ENCODE data around the gene BRD7. TPM values are rescaled to one million over a fixed set of nuclear protein-coding genes. Genes with fewer than 3 reads are reported as not detected.

Gene BRD7
- total and polyA plus RNA-seq, 2 donors (not counting 1 experiment from before 2014, with no cell fraction given), result 29.8 to 64.5 TPM

DNA sequence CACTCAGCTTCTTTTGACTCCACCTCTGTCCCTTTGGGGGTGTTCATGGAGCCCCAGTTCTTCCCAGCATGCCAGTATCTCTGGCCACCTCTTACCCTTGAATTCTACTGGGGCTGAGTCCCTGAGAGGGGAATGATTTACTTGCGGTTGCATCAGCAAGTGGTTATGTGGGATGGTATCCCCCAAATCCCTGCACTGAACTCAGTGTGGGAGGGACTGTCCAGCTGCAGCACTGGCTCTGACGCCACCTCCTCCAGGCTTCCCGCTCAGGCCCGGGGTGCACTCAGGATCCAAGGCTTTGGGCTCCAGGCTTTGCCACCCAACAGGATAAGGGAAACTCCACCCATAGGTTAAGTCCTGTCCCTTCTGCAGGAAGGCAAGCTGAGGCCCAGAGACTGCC lies 21.1 kb upstream of the BRD7 start:
- Histone ChIP-seq H2AFZ (ENCODE audit: insufficient read depth, low read depth, low read length, poor library complexity, severe bottlenecking) (no peak overlapping the region), H3K36me3 (replicated peaks in 1 of 2; ENCODE audit: control extremely low read depth in 1 of 2, control insufficient read depth in 1 of 2, extremely low read depth in 1 of 2, insufficient read depth in 2 of 2, low read length in 1 of 2) (no peaks in the 10 kb centered on the region), H3K9me3 (ENCODE audit: control extremely low read depth in 1 of 3, control insufficient read depth in 2 of 3, insufficient read depth in 1 of 3, low read length in 2 of 3) (no peaks in the 10 kb centered on the region), H3K27ac (ENCODE audit: low read length in 2 of 2) (no peak overlapping the region), H3K9ac (ENCODE audit: low read length) (no peak overlapping the region), H3K4me2 (replicated peaks; ENCODE audit: low read depth, low read length, poor library complexity, severe bottlenecking) (no peak overlapping the region), H4K20me1 (ENCODE audit: control insufficient read depth, insufficient read depth, low read length, poor library complexity, severe bottlenecking) (no peaks in the 10 kb centered on the region), H3K79me2 (ENCODE audit: control insufficient read depth, insufficient read depth, low read length) (no peaks in the 10 kb centered on the region), H3K27me3 (replicated peaks in 1 of 4; ENCODE audit: control extremely low read depth in 1 of 4, control insufficient read depth in 3 of 4, insufficient read depth in 4 of 4, low read length in 3 of 4) (peaks cover 0 to 6% (median 0%) of the 10 kb centered on the region in 4 experiments), H3K4me3 (ENCODE audit: control extremely low read depth in 1 of 5, extremely low read depth in 1 of 5, insufficient read depth in 1 of 5, low read depth in 2 of 5, low read length in 4 of 5) (no peak overlapping the region), H3K4me1 (ENCODE audit: control insufficient read depth in 2 of 2, insufficient read depth in 2 of 2, low read length in 2 of 2) (no peaks in the 10 kb centered on the region)
- POLR2A ChIA-PET, result no interaction called here
- intact Hi-C loops (cut with micrococcal nuclease), result no loop called here
- DNase-seq (no peak), ATAC-seq (ENCODE audit: low read depth) (no peak)
- Mint-ChIP-seq H3K27me3 (peaks cover 11% of the 10 kb centered on the region), H3K4me1 (peaks cover 2% of the 10 kb centered on the region), H3K27ac (no peak overlapping the region), H3K9me3 (ENCODE audit: insufficient read depth) (no peaks in the 10 kb centered on the region), H3K4me3 (no peak overlapping the region)
- TF ChIP-seq, protein P1, sequence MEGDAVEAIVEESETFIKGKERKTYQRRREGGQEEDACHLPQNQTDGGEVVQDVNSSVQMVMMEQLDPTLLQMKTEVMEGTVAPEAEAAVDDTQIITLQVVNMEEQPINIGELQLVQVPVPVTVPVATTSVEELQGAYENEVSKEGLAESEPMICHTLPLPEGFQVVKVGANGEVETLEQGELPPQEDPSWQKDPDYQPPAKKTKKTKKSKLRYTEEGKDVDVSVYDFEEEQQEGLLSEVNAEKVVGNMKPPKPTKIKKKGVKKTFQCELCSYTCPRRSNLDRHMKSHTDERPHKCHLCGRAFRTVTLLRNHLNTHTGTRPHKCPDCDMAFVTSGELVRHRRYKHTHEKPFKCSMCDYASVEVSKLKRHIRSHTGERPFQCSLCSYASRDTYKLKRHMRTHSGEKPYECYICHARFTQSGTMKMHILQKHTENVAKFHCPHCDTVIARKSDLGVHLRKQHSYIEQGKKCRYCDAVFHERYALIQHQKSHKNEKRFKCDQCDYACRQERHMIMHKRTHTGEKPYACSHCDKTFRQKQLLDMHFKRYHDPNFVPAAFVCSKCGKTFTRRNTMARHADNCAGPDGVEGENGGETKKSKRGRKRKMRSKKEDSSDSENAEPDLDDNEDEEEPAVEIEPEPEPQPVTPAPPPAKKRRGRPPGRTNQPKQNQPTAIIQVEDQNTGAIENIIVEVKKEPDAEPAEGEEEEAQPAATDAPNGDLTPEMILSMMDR (IDR thresholded peaks at IDR 0.05), result no peak
- TF ChIP-seq EZH2 (IDR thresholded peaks at IDR 0.05; ENCODE audit: borderline replicate concordance, insufficient read depth, low read depth, low read length, poor library complexity, severe bottlenecking), result no peak
- CTCF ChIA-PET, result interaction anchor here (2.2 kb wide), 1 partner anchor 178 kb away, joined by 6 read pairs; no protein-coding TSS in a partner anchor
- 95% methylated on average over 3 of the region's 4 CpGs for WGBS (ENCODE audit: insufficient coverage)

DNA sequence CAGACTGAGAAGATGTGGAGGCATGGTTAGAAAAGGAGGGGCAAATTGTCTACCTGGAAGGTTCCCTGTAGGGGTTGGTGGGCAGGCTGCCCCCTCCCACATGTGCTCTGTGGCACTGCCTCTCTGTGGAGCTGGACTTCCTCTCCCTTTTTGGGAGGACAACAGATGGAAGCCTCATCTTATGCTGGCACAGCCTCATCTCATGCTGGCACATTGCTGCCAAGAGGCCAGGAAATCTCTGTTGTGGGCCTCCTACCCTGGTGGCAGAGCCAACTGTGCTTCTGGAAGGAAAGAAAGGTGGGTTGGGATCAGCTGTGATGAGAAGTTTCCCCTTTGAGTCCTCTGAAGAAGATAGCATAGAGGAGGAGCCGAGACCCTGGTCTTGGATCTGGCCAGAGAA lies 19.7 kb upstream of the BRD7 start:
- intact Hi-C loops (cut with micrococcal nuclease), result no loop called here
- no peaks in the 10 kb centered on the region for H3K9me3 Mint-ChIP-seq (ENCODE audit: insufficient read depth)
- H3K27me3 Mint-ChIP-seq, result peaks cover 11% of the 10 kb centered on the region
- no peaks in the 10 kb centered on the region for H3K79me2 ChIP-seq (ENCODE audit: control insufficient read depth, insufficient read depth, low read length)
- DNase-seq (no peak), ATAC-seq (ENCODE audit: low read depth) (no peak)
- H3K4me1 Mint-ChIP-seq, result peaks cover 2% of the 10 kb centered on the region
- no peaks in the 10 kb centered on the region for H4K20me1 ChIP-seq (ENCODE audit: control insufficient read depth, insufficient read depth, low read length, poor library complexity, severe bottlenecking)
- H2AFZ ChIP-seq (ENCODE audit: insufficient read depth, low read depth, low read length, poor library complexity, severe bottlenecking), result no peak overlapping the region
- no peak overlapping the region for H3K4me3 Mint-ChIP-seq
- H3K9me3 ChIP-seq (ENCODE audit: control extremely low read depth in 1 of 3, control insufficient read depth in 2 of 3, insufficient read depth in 1 of 3, low read length in 2 of 3), result no peaks in the 10 kb centered on the region
- CTCF ChIA-PET, result interaction anchor here (2.2 kb wide), 1 partner anchor 176 kb away, joined by 6 read pairs; no protein-coding TSS in a partner anchor
- H3K27me3 ChIP-seq (replicated peaks in 1 of 4; ENCODE audit: control extremely low read depth in 1 of 4, control insufficient read depth in 3 of 4, insufficient read depth in 4 of 4, low read length in 3 of 4), result peaks cover 0 to 9% (median 0%) of the 10 kb centered on the region in 4 experiments
- WGBS (ENCODE audit: insufficient coverage), result 67% methylated on average over 1 of the region's 1 CpG
- no peaks in the 10 kb centered on the region for H3K4me1 ChIP-seq (ENCODE audit: control insufficient read depth in 2 of 2, insufficient read depth in 2 of 2, low read length in 2 of 2)
- TF ChIP-seq EZH2 (IDR thresholded peaks at IDR 0.05; ENCODE audit: borderline replicate concordance, insufficient read depth, low read depth, low read length, poor library complexity, severe bottlenecking), result no peak
- TF ChIP-seq, protein P1 (IDR thresholded peaks at IDR 0.05), result no peak
- POLR2A ChIA-PET, result no interaction called here
- H3K9ac ChIP-seq (ENCODE audit: low read length), result no peak overlapping the region
- no peak overlapping the region for H3K27ac ChIP-seq (ENCODE audit: low read length in 2 of 2)
- H3K4me2 ChIP-seq (replicated peaks; ENCODE audit: low read depth, low read length, poor library complexity, severe bottlenecking), result no peak overlapping the region
- no peak overlapping the region for H3K27ac Mint-ChIP-seq
- no peak overlapping the region for H3K4me3 ChIP-seq (ENCODE audit: control extremely low read depth in 1 of 5, extremely low read depth in 1 of 5, insufficient read depth in 1 of 5, low read depth in 2 of 5, low read length in 4 of 5)
- H3K36me3 ChIP-seq (replicated peaks in 1 of 2; ENCODE audit: control extremely low read depth in 1 of 2, control insufficient read depth in 1 of 2, extremely low read depth in 1 of 2, insufficient read depth in 2 of 2, low read length in 1 of 2), result no peaks in the 10 kb centered on the region
